HepG2 (cell line): ENCODE results near the gene NTN3. TPM values are rescaled to one million over a fixed set of nuclear protein-coding genes. Genes with fewer than 3 reads are reported as not detected.

Experiments used
- ATAC-seq: fragments of 200-7000 bp; cut with Tn5 transposase; 3 replicates; pipeline ENCODE4 v1.9.1; 2020; ENCODE audit warnings: mild to moderate bottlenecking, moderate library complexity
- BruUV-seq: library from RNA; stranded (reverse); fragments of 400-500 nt; replicated peaks from 2 replicates; lab custom pipeline; 2021; lab: Mats Ljungman, UMichigan
- CTCF ChIA-PET: fragments of 300-600 bp; formaldehyde crosslinking; extraction: SDS; loops from one replicate; lab custom pipeline; 2021; ENCODE audit warnings: low total read pairs, inconsistent platforms, low intra/inter-chr PET ratio; lab: Yijun Ruan, JAX
- POLR2A ChIA-PET: fragments of 350-600 bp; sonication (Branson Sonifier 250); formaldehyde crosslinking; loops from one replicate; lab custom pipeline; 2020; ENCODE audit warnings: antibody characterized with exemption, inconsistent platforms; lab: Yijun Ruan, JAX
- DNase-seq: peaks from one replicate; pipeline ENCODE4 v3.0.0-alpha.2; 2015; ENCODE audit warnings: low spot score
- FAIRE-seq: peaks from 3 replicates; lab custom pipeline; 2011; peaks lifted over from hg19 to GRCh38; lab: Jason Lieb, UNC
- H2AFZ ChIP-seq: one replicate; pipeline ENCODE4 v1.6.1; 2011; ENCODE audit warnings: low read length, inconsistent platforms
- H3K27ac ChIP-seq: fragments of 300-600 bp; 3 replicates; pipeline ENCODE4 v1.8.0; 2011; ENCODE audit warnings: mixed run types, mild to moderate bottlenecking, mixed read lengths, low read length, inconsistent platforms; ENCODE audit not compliant: insufficient read depth; ENCODE audit errors: extremely low read length
- H3K27me3 ChIP-seq, 2 experiments: fragments of 200-600 bp in 1 of 2; 2 replicates in 1 of 2; 3 replicates in 1 of 2; pipeline versions ENCODE4 v1.6.0 to v1.8.0; 2011; ENCODE audit warnings: low read length in 2 of 2, mild to moderate bottlenecking in 2 of 2, moderate library complexity in 2 of 2, inconsistent platforms in 1 of 2; ENCODE audit not compliant: insufficient read depth in 2 of 2, control insufficient read depth in 1 of 2
- H3K36me3 ChIP-seq, 2 experiments: fragments of 200-600 bp in 1 of 2; replicated peaks in 1 of 2; 2 replicates in 1 of 2; 3 replicates in 1 of 2; pipeline versions ENCODE4 v1.5.1 to v1.8.0; 2011; ENCODE audit warnings: low read length in 2 of 2, inconsistent platforms in 1 of 2; ENCODE audit not compliant: insufficient read depth in 2 of 2, control insufficient read depth in 1 of 2
- H3K4me1 ChIP-seq: 2 replicates; pipeline ENCODE4 v1.5.1; 2012; ENCODE audit warnings: low read length, inconsistent platforms; ENCODE audit not compliant: insufficient read depth
- H3K4me2 ChIP-seq: 2 replicates; pipeline ENCODE4 v1.6.0; 2011; ENCODE audit warnings: low read depth, low read length, inconsistent platforms
- H3K4me3 ChIP-seq, 3 experiments: fragments of 200-600 bp in 1 of 3; sonication (generic), shearing (Covaris generic) in 1 of 3; replicated peaks in 1 of 3; 2 replicates each; pipeline ENCODE4 v1.5.1; 2011 to 2016; ENCODE audit warnings: low read length in 3 of 3, inconsistent platforms in 2 of 3, low read depth in 2 of 3, mild to moderate bottlenecking in 2 of 3, control low read depth in 1 of 3, mixed read lengths in 1 of 3; ENCODE audit not compliant: insufficient read depth in 1 of 3
- H3K79me2 ChIP-seq: one replicate; pipeline ENCODE4 v1.6.1; 2011; ENCODE audit warnings: low read length, inconsistent platforms; ENCODE audit not compliant: insufficient read depth
- H3K9ac ChIP-seq: 2 replicates; pipeline ENCODE4 v1.6.0; 2011; ENCODE audit warnings: mild to moderate bottlenecking, low read depth, low read length, inconsistent platforms; ENCODE audit not compliant: insufficient read depth
- H3K9me3 ChIP-seq: 2 replicates; pipeline ENCODE4 v1.5.1; 2012; ENCODE audit warnings: mild to moderate bottlenecking, low read length
- H4K20me1 ChIP-seq: 2 replicates; pipeline ENCODE4 v1.6.0; 2011; ENCODE audit warnings: inconsistent platforms, mild to moderate bottlenecking, low read length, moderate library complexity; ENCODE audit not compliant: insufficient read depth
- BATF2 ChIP-seq: sonication (generic); formaldehyde crosslinking; IDR thresholded peaks from 2 replicates; pipeline ENCODE4 v1.8.0; 2022; ENCODE audit warnings: mild to moderate bottlenecking, missing genetic modification reagents, moderate library complexity
- FOXK1 ChIP-seq: sonication (generic); formaldehyde crosslinking; IDR thresholded peaks from 2 replicates; pipeline ENCODE4 v1.4.0; 2020; ENCODE audit warnings: low read depth, missing genetic modification reagents, borderline replicate concordance
- HOXA3 ChIP-seq: sonication (generic); formaldehyde crosslinking; IDR thresholded peaks from 2 replicates; pipeline ENCODE4 v1.5.0; 2020; ENCODE audit warnings: missing genetic modification reagents
- JUND ChIP-seq: sonication (generic); formaldehyde crosslinking; IDR thresholded peaks from 2 replicates; pipeline ENCODE4 v1.8.0; 2022; ENCODE audit warnings: mild to moderate bottlenecking, missing genetic modification reagents
- KDM5B ChIP-seq: sonication (generic); formaldehyde crosslinking; IDR thresholded peaks from 2 replicates; pipeline ENCODE4 v1.4.0; 2020; ENCODE audit warnings: missing genetic modification reagents, mild to moderate bottlenecking, borderline replicate concordance
- PAX8 ChIP-seq: sonication (generic); formaldehyde crosslinking; IDR thresholded peaks from 2 replicates; pipeline ENCODE4 v1.8.0; 2022; ENCODE audit warnings: mild to moderate bottlenecking, missing genetic modification reagents, borderline replicate concordance
- POLR2AphosphoS5 ChIP-seq: IDR thresholded peaks from 2 replicates; pipeline ENCODE4 v1.6.1; 2012; ENCODE audit warnings: low read depth, low read length
- SMAD3 ChIP-seq: sonication (generic); formaldehyde crosslinking; IDR thresholded peaks from 2 replicates; pipeline ENCODE4 v1.4.0; 2020; ENCODE audit warnings: missing genetic modification reagents
- SNAPC2 ChIP-seq: sonication (generic); formaldehyde crosslinking; IDR thresholded peaks from 2 replicates; pipeline ENCODE4 v1.8.1; 2022; ENCODE audit warnings: mild to moderate bottlenecking, missing genetic modification reagents
- ZNF451 ChIP-seq: sonication (generic); formaldehyde crosslinking; IDR thresholded peaks from 2 replicates; pipeline ENCODE4 v1.5.0; 2020; ENCODE audit warnings: mild to moderate bottlenecking, missing genetic modification reagents
- ZNF780A ChIP-seq: sonication (generic); formaldehyde crosslinking; IDR thresholded peaks from 2 replicates; pipeline ENCODE4 v1.8.0; 2022; ENCODE audit warnings: mild to moderate bottlenecking, missing genetic modification reagents, moderate library complexity
- ZSCAN29 ChIP-seq: sonication (generic); formaldehyde crosslinking; conservative IDR thresholded peaks from 2 replicates; pipeline ENCODE4 v1.4.0; 2020; ENCODE audit warnings: mild to moderate bottlenecking, missing genetic modification reagents
- WGBS: methylation state at CpG from one replicate; pipeline ENCODE4 v1.1.6; 2017; ENCODE audit warnings: low lambda C conversion rate; 5-methylcytosine and 5-hydroxymethylcytosine counted together
- in situ Hi-C: cut with HindIII; loops from 2 replicates; pipeline ENCODE4 v1.10.0; 2017; ENCODE audit warnings: low pct_unique_long_range_greater_than_20kb; ENCODE audit not compliant: extremely low pct_ligation_motif_present
- intact Hi-C: fragments of 100-400 bp; cut with micrococcal nuclease; formaldehyde crosslinking; loops from one replicate; pipeline ENCODE4 v1.10.0; 2022; ENCODE audit not compliant: unreplicated experiment
- polyA plus RNA-seq, 8 experiments: library from polyadenylated mRNA; depleted of rRNA in 3 of 8; stranded (reverse) in 7 of 8; unstranded in 1 of 8; fragments of >200 nt; fragmentation: Illumina TruSeq in 4 of 8; extraction: Trizol in 4 of 8; gene quantifications; 2 replicates each; pipeline versions ENCODE4 v1.2.1 to v1.2.3, GENCODE V29; 2011 to 2016; ENCODE audit warnings: low read depth in 4 of 8, missing spikeins in 1 of 8, mixed read lengths in 1 of 8; ENCODE audit not compliant: insufficient read depth in 1 of 8
- total RNA-seq, 5 experiments: library from RNA; depleted of rRNA; stranded (reverse); fragments of >200 nt; fragmentation: Illumina TruSeq; extraction: Trizol; gene quantifications; 2 replicates each; pipeline ENCODE4 v1.2.3, GENCODE V29; 2016; ENCODE audit warnings: low read depth in 1 of 5
- TF ChIP-seq, protein P1 (sequence below): sonication (generic); formaldehyde crosslinking; IDR thresholded peaks from 2 replicates; pipeline ENCODE4 v1.4.0; 2020; ENCODE audit warnings: missing genetic modification reagents
- TF ChIP-seq, protein P2 (sequence below): IDR thresholded peaks from 2 replicates; pipeline ENCODE4 v1.6.1; 2016; ENCODE audit warnings: low read depth

Gene NTN3
- total and polyA plus RNA-seq, 2 of the 13 experiments (the other 11 are each of a cell fraction or from before 2014, with no cell fraction given), result 0.09 to 0.20 TPM

DNA sequence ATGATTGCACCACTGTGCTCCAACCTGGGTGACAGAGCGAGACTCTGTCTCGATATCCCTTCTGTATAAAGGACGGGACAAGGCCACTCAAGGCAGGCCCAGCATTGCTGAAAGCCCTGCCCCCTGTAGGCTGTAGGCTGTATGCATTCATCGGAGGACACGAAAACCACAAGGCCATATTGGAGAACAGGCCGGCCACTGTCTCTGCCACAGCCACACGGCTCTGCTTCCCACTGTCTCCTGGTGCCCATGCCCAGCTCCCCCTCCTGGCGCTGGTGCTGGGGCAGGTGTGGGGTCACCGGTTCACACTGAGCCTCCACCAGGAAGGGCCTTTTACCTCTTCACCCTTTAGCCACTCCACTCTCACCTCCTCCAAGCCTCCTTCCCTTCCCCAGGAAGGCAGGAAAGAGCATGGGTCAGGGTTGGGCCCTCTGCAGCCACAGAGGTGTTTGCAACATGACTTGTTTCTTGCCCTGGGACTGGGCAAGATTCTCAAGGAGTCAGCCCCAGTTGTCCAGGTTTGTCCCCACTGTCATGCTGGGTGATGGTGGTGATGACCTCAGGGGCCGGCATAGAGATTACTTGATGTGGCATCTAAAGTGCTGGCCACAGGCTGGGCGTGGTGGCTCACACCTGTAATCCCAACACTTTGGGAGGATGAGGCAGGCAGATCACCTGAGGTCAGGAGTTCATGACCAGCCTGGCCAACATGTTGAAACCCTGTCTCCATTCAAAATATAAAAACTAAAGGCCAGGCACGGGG is 5.3 kb upstream of the NTN3 start (continued):
- TF ChIP-seq SNAPC2 (CRISPR knock-in tag), result no peak
- TF ChIP-seq FOXK1 (CRISPR knock-in tag), result no peak

DNA sequence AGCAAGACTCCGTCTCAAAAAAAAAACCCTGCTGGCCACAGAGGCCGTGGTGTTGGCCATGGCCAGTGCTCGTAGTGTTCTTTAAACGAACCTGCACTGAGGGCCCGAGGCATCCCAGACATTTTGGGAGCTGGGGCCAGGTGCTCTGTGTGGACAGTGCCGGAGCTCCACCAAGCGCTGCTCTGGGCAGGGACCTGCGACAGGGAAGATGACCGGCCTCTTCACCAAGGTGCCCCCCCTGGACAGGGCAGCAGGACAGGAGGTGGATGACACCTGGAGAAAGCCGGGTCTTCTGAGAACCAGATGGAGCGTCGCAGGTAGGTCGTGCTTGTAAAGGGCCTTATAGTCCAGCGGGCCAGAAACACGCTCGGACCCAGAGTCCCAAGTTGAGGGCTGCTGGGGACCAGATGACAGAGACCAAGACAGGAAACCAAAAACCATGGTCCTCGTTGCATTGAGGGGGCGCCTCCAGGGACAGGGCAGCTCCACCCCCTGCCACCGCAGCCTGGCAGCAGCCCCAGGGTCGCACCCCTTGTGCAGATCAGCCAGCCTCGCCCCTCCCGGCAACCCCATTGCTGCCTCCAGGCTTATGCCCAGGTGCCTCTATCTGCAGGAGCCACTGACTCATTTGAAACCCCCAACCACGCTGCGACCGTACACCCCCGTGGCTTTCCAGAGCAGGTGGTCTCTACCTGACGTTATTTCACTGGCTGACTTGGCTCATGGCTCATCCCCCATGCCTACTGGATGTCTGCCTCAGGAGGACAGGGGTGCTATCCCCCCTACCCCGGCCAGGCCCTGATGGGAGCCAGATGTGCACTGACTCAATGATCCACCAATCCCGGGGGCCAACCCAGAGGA is 4.2 kb upstream of the NTN3 start:
- BruUV-seq, result no TSS peak
- no peaks in the 10 kb centered on the region for H3K9me3 ChIP-seq
- H3K4me2 ChIP-seq, result no peak overlapping the region
- in situ Hi-C loops (no loop called here), intact Hi-C loops (no loop called here)
- H2AFZ ChIP-seq, result no peak overlapping the region
- H3K27me3 ChIP-seq, result peaks cover 5 to 25% of the 10 kb centered on the region in 2 experiments
- H3K79me2 ChIP-seq, result no peaks in the 10 kb centered on the region
- no peak for DNase-seq
- peaks cover 34% of the 10 kb centered on the region for H3K4me1 ChIP-seq
- H3K36me3 ChIP-seq, result no peaks in the 10 kb centered on the region; a peak in 1 of 5 replicates
- CTCF ChIA-PET, result no interaction called here
- no peak overlapping the region for H3K4me3 ChIP-seq
- WGBS, result 90% methylated on average over 26 of the region's 29 CpGs
- POLR2A ChIA-PET, result no interaction called here
- FAIRE-seq, result no peak
- H3K27ac ChIP-seq, result no peak overlapping the region
- no peaks in the 10 kb centered on the region for H4K20me1 ChIP-seq
- ATAC-seq, result no peak
- H3K9ac ChIP-seq, result no peak overlapping the region
- TF ChIP-seq POLR2AphosphoS5 (no peak), HOXA3 (CRISPR knock-in tag) (no peak), SMAD3 (CRISPR knock-in tag) (no peak), BATF2 (CRISPR knock-in tag) (no peak), ZNF780A (CRISPR knock-in tag) (no peak), JUND (CRISPR knock-in tag) (no peak), ZNF451 (no peak), ZSCAN29 (CRISPR knock-in tag) (no peak), KDM5B (CRISPR knock-in tag) (no peak), PAX8 (no peak)
- TF ChIP-seq, protein P1, sequence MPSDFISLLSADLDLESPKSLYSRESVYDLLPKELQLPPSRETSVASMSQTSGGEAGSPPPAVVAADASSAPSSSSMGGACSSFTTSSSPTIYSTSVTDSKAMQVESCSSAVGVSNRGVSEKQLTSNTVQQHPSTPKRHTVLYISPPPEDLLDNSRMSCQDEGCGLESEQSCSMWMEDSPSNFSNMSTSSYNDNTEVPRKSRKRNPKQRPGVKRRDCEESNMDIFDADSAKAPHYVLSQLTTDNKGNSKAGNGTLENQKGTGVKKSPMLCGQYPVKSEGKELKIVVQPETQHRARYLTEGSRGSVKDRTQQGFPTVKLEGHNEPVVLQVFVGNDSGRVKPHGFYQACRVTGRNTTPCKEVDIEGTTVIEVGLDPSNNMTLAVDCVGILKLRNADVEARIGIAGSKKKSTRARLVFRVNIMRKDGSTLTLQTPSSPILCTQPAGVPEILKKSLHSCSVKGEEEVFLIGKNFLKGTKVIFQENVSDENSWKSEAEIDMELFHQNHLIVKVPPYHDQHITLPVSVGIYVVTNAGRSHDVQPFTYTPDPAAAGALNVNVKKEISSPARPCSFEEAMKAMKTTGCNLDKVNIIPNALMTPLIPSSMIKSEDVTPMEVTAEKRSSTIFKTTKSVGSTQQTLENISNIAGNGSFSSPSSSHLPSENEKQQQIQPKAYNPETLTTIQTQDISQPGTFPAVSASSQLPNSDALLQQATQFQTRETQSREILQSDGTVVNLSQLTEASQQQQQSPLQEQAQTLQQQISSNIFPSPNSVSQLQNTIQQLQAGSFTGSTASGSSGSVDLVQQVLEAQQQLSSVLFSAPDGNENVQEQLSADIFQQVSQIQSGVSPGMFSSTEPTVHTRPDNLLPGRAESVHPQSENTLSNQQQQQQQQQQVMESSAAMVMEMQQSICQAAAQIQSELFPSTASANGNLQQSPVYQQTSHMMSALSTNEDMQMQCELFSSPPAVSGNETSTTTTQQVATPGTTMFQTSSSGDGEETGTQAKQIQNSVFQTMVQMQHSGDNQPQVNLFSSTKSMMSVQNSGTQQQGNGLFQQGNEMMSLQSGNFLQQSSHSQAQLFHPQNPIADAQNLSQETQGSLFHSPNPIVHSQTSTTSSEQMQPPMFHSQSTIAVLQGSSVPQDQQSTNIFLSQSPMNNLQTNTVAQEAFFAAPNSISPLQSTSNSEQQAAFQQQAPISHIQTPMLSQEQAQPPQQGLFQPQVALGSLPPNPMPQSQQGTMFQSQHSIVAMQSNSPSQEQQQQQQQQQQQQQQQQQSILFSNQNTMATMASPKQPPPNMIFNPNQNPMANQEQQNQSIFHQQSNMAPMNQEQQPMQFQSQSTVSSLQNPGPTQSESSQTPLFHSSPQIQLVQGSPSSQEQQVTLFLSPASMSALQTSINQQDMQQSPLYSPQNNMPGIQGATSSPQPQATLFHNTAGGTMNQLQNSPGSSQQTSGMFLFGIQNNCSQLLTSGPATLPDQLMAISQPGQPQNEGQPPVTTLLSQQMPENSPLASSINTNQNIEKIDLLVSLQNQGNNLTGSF (CRISPR knock-in tag), result no peak
- TF ChIP-seq, protein P2, sequence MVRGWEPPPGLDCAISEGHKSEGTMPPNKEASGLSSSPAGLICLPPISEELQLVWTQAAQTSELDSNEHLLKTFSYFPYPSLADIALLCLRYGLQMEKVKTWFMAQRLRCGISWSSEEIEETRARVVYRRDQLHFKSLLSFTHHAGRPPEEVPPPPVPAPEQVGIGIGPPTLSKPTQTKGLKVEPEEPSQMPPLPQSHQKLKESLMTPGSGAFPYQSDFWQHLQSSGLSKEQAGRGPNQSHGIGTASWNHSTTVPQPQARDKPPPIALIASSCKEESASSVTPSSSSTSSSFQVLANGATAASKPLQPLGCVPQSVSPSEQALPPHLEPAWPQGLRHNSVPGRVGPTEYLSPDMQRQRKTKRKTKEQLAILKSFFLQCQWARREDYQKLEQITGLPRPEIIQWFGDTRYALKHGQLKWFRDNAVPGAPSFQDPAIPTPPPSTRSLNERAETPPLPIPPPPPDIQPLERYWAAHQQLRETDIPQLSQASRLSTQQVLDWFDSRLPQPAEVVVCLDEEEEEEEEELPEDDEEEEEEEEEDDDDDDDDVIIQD (CRISPR knock-in tag), result no peak
